HG03159 (cell line): ENCODE data around the gene VMO1.

ENCODE experiments used
- ATAC-seq: cut with Tn5 transposase; IDR thresholded peaks from one replicate; pipeline ENCODE4 v1.9.1; 2021; ENCODE audit warnings: mild to moderate bottlenecking, moderate library complexity; ENCODE audit not compliant: unreplicated experiment

The VMO1 gene

GRCh38 chr17:4800462-4801196 lies 14.5 kb upstream of the VMO1 start:
- ATAC-seq = no peak

- no peak for ATAC-seq
Observed at GRCh38 chr17:4796552-4796920, 10.4 kb upstream of the VMO1 start.

- ATAC-seq = no peak
Observed at GRCh38 chr17:4795168-4795567, 9.0 kb upstream of the VMO1 start.

GRCh38 chr17:4790705-4791088 lies 4.5 kb upstream of the VMO1 start:
- no peak for ATAC-seq

GRCh38 chr17:4789951-4790704 lies 4.0 kb upstream of the VMO1 start:
- peak; percentile 82 for ATAC-seq

GRCh38 chr17:4789701-4789950 lies 3.5 kb upstream of the VMO1 start:
- no peak for ATAC-seq

- no peak for ATAC-seq
Observed at GRCh38 chr17:4788807-4789700, 2.9 kb upstream of the VMO1 start, which contains the start of gene GLTPD2. GLTPD2 (plus strand) TSS chr17:4788964; CDS start chr17:4789012, 48 bp downstream.

GRCh38 chr17:4788159-4788806 lies 2.1 kb upstream of the VMO1 start:
- ATAC-seq = no peak

GRCh38 chr17:4786516-4786915 lies 352 bp upstream of the VMO1 start:
- no peak for ATAC-seq

- ATAC-seq = no peak
Observed at GRCh38 chr17:4785311-4786105, 656 bp downstream of the VMO1 start.

GRCh38 chr17:4782652-4783051 lies 3.5 kb downstream of the VMO1 start:
- ATAC-seq = no peak

GRCh38 chr17:4780325-4780955 lies 5.7 kb downstream of the VMO1 start:
- ATAC-seq = no peak

- no peak for ATAC-seq
Observed at GRCh38 chr17:4777969-4778760, 8.0 kb downstream of the VMO1 start.

GRCh38 chr17:4772235-4772613 lies 13.9 kb downstream of the VMO1 start:
- no peak for ATAC-seq

- ATAC-seq = no peak
Observed at GRCh38 chr17:4771519-4772234, 14.5 kb downstream of the VMO1 start, which contains the start of gene TM4SF5. TM4SF5 (plus strand) TSS chr17:4771886; CDS start chr17:4771923, 37 bp downstream.

- no peak for ATAC-seq
Observed at GRCh38 chr17:4769628-4770027, 16.5 kb downstream of the VMO1 start.

GRCh38 chr17:4768298-4768697 lies 17.9 kb downstream of the VMO1 start:
- ATAC-seq = no peak

GRCh38 chr17:4766723-4767122 lies 19.4 kb downstream of the VMO1 start:
- ATAC-seq = no peak
